OCI-LY1 (cell line): Measurements from ENCODE around the gene ZNF839.

Experiments
- H2AFZ ChIP-seq: fragments of 200-600 bp; sonication (generic), shearing (Covaris generic); 2 replicates; pipeline ENCODE4 v1.6.0; 2014; ENCODE audit warnings: antibody characterized with exemption, mild to moderate bottlenecking, low read length
- H3F3A ChIP-seq: fragments of 200-600 bp; sonication (generic), shearing (Covaris generic); 2 replicates; pipeline ENCODE4 v1.6.0; 2014; ENCODE audit warnings: mild to moderate bottlenecking, antibody characterized with exemption, low read length, moderate library complexity; ENCODE audit not compliant: insufficient read depth
- H3K27ac ChIP-seq: fragments of 200-600 bp; sonication (generic); 2 replicates; pipeline ENCODE4 v1.5.1; 2014; ENCODE audit warnings: low read length, mixed run types, mild to moderate bottlenecking, low read depth; ENCODE audit not compliant: poor library complexity, severe bottlenecking
- H3K27me3 ChIP-seq: fragments of 200-600 bp; sonication (generic); 2 replicates; pipeline ENCODE4 v1.6.0; 2014; ENCODE audit warnings: antibody characterized with exemption, mild to moderate bottlenecking, low read length, moderate library complexity; ENCODE audit not compliant: insufficient read depth
- H3K36me3 ChIP-seq: fragments of 200-600 bp; sonication (generic); 2 replicates; pipeline ENCODE4 v1.6.1; 2014; ENCODE audit warnings: mild to moderate bottlenecking, antibody characterized with exemption, low read length, moderate library complexity, mixed read lengths; ENCODE audit not compliant: insufficient read depth
- H3K4me1 ChIP-seq: fragments of 200-600 bp; sonication (generic); 2 replicates; pipeline ENCODE4 v1.5.1; 2014; ENCODE audit warnings: mild to moderate bottlenecking, low read length, moderate library complexity; ENCODE audit not compliant: insufficient read depth, severe bottlenecking
- H3K4me2 ChIP-seq: fragments of 200-600 bp; sonication (generic), shearing (Covaris generic); 2 replicates; pipeline ENCODE4 v1.6.1; 2014; ENCODE audit warnings: low read length
- H3K4me3 ChIP-seq: fragments of 200-600 bp; sonication (generic); 2 replicates; pipeline ENCODE4 v1.5.1; 2014; ENCODE audit warnings: low read length, low read depth, mild to moderate bottlenecking, mixed read lengths; ENCODE audit not compliant: poor library complexity, severe bottlenecking
- H3K79me2 ChIP-seq: fragments of 200-600 bp; shearing (Covaris generic); 2 replicates; pipeline ENCODE4 v1.6.1; 2016; ENCODE audit warnings: mixed run types, low read length, mixed read lengths; ENCODE audit not compliant: insufficient read depth
- H3K9ac ChIP-seq: fragments of 200-600 bp; sonication (generic), shearing (Covaris generic); 2 replicates; pipeline ENCODE4 v1.6.1; 2014; ENCODE audit warnings: mild to moderate bottlenecking, low read length, mixed read lengths
- H3K9me2 ChIP-seq: fragments of 200-600 bp; sonication (generic), shearing (Covaris generic); 2 replicates; pipeline ENCODE4 v1.6.1; 2014; ENCODE audit warnings: low read depth, mild to moderate bottlenecking, low read length, mixed read lengths
- H3K9me3 ChIP-seq: fragments of 200-600 bp; shearing (Covaris generic); 2 replicates; pipeline ENCODE4 v1.6.1; 2014; ENCODE audit warnings: low read length, mixed read lengths
- H4K20me1 ChIP-seq: fragments of 200-600 bp; sonication (generic), shearing (Covaris generic); 2 replicates; pipeline ENCODE4 v1.6.0; 2016; ENCODE audit warnings: mild to moderate bottlenecking, low read length; ENCODE audit not compliant: insufficient read depth
- EZH2 ChIP-seq: fragments of 200-600 bp; sonication (generic), shearing (Covaris generic); IDR thresholded peaks from 2 replicates; pipeline ENCODE4 v1.8.0; 2017; ENCODE audit warnings: borderline replicate concordance, mixed run types, mild to moderate bottlenecking, antibody characterized with exemption, low read length, moderate library complexity, mixed read lengths
- TF ChIP-seq, protein P1 (sequence below): fragments of 200-600 bp; sonication (generic), shearing (Covaris generic); IDR thresholded peaks from 2 replicates; pipeline ENCODE4 v1.5.1; 2017; ENCODE audit warnings: mild to moderate bottlenecking, antibody characterized with exemption, low read length, moderate library complexity, mixed read lengths

Gene ZNF839

GRCh38 chr14:102283631-102284129, 35.9 kb upstream of the ZNF839 start:
- Histone ChIP-seq H3K9me2 (no peaks in the 10 kb centered on the region), H2AFZ (no peak overlapping the region), H3K9me3 (no peaks in the 10 kb centered on the region), H3K27ac (no peak overlapping the region), H4K20me1 (no peaks in the 10 kb centered on the region), H3K4me1 (no peaks in the 10 kb centered on the region), H3K4me2 (no peak overlapping the region), H3K79me2 (no peaks in the 10 kb centered on the region), H3K27me3 (no peaks in the 10 kb centered on the region), H3F3A (no peaks in the 10 kb centered on the region), H3K4me3 (no peak overlapping the region), H3K9ac (no peak overlapping the region), H3K36me3 (no peaks in the 10 kb centered on the region)
- TF ChIP-seq, protein P1, sequence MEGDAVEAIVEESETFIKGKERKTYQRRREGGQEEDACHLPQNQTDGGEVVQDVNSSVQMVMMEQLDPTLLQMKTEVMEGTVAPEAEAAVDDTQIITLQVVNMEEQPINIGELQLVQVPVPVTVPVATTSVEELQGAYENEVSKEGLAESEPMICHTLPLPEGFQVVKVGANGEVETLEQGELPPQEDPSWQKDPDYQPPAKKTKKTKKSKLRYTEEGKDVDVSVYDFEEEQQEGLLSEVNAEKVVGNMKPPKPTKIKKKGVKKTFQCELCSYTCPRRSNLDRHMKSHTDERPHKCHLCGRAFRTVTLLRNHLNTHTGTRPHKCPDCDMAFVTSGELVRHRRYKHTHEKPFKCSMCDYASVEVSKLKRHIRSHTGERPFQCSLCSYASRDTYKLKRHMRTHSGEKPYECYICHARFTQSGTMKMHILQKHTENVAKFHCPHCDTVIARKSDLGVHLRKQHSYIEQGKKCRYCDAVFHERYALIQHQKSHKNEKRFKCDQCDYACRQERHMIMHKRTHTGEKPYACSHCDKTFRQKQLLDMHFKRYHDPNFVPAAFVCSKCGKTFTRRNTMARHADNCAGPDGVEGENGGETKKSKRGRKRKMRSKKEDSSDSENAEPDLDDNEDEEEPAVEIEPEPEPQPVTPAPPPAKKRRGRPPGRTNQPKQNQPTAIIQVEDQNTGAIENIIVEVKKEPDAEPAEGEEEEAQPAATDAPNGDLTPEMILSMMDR, result no peak
- no peak for TF ChIP-seq EZH2

DNA sequence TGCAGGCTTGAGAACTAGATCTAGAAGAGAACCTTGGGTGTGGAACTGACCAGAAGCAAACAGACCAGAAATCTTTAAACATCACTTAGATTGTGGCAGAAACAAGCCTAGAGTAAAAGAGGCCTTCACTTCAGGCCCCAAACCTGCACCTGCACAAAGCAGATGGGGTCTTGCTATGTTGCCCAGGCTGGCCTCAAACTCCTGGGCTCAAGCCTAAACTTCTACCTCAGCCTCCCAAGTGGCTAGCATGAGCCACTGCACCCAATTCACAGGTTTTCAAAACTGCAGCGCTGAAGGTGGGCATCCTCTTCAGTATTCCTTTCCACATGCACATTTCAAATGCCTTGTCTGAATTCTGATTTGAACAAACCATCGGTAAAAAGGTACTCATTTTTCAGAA, 34.4 kb upstream of the ZNF839 start:
- no peaks in the 10 kb centered on the region for H3K9me2 ChIP-seq
- H3K36me3 ChIP-seq, result no peaks in the 10 kb centered on the region
- H3K79me2 ChIP-seq, result no peaks in the 10 kb centered on the region
- H3K4me2 ChIP-seq, result no peak overlapping the region
- H2AFZ ChIP-seq, result no peak overlapping the region
- H3F3A ChIP-seq, result no peaks in the 10 kb centered on the region
- no peaks in the 10 kb centered on the region for H3K9me3 ChIP-seq
- H3K27me3 ChIP-seq, result no peaks in the 10 kb centered on the region
- no peak overlapping the region for H3K9ac ChIP-seq
- H3K4me3 ChIP-seq, result no peak overlapping the region
- no peaks in the 10 kb centered on the region for H3K4me1 ChIP-seq
- TF ChIP-seq, protein P1, result no peak
- TF ChIP-seq EZH2, result no peak
- H3K27ac ChIP-seq, result no peak overlapping the region
- no peaks in the 10 kb centered on the region for H4K20me1 ChIP-seq

DNA sequence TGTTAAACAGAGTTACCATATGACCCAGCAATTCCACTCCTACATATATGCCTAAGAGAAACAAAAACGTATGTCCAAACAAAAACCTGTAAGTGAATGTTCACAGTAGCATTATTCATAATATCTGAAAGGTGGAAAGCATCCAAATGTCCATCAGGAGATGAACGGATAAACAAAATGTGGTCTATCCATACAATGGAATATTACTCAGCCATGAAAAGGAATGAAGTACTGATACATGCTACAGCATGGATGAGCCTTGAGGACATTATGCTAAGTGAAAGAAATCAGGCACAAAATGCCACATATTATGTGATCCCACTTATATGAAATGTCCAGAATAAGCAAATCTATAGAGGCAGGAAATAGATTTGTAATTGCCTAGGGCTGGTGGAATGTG, 31.4 kb upstream of the ZNF839 start:
- H3K9ac ChIP-seq, result no peak overlapping the region
- H3K36me3 ChIP-seq, result no peaks in the 10 kb centered on the region
- no peaks in the 10 kb centered on the region for H4K20me1 ChIP-seq
- no peaks in the 10 kb centered on the region for H3K27me3 ChIP-seq
- no peaks in the 10 kb centered on the region for H3F3A ChIP-seq
- no peaks in the 10 kb centered on the region for H3K9me2 ChIP-seq
- H3K9me3 ChIP-seq, result no peaks in the 10 kb centered on the region
- no peaks in the 10 kb centered on the region for H3K4me1 ChIP-seq
- no peak overlapping the region for H3K4me3 ChIP-seq
- no peaks in the 10 kb centered on the region for H3K79me2 ChIP-seq
- H3K27ac ChIP-seq, result no peak overlapping the region
- TF ChIP-seq, protein P1, result no peak
- no peak for TF ChIP-seq EZH2
- no peak overlapping the region for H3K4me2 ChIP-seq
- H2AFZ ChIP-seq, result no peak overlapping the region
